ENCODE results near the gene LZTS2.

Gene LZTS2, protein sequence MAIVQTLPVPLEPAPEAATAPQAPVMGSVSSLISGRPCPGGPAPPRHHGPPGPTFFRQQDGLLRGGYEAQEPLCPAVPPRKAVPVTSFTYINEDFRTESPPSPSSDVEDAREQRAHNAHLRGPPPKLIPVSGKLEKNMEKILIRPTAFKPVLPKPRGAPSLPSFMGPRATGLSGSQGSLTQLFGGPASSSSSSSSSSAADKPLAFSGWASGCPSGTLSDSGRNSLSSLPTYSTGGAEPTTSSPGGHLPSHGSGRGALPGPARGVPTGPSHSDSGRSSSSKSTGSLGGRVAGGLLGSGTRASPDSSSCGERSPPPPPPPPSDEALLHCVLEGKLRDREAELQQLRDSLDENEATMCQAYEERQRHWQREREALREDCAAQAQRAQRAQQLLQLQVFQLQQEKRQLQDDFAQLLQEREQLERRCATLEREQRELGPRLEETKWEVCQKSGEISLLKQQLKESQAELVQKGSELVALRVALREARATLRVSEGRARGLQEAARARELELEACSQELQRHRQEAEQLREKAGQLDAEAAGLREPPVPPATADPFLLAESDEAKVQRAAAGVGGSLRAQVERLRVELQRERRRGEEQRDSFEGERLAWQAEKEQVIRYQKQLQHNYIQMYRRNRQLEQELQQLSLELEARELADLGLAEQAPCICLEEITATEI

DNA sequence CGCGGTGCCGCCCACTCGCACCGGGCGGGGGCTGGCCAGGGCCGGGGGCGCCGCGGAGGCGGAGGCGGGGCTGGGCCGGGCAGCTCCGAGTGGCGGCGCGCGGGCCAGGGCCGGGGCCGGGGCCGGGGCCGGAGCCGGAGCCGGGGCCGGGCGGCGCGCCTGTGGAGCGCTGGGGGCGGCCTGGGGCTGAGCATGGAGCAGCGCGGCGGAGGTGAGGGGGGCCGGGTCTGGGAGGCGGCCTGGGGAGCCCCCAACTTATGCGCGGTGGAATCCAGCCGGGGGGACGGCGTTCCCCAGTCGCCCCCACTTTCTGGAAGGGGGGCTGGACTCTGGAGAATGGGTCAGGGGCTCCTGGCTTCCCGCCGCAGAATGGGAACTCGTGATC, at the start of gene LZTS2:
Gene LZTS2, plus strand, starts transcription at position 67 of the 385 bp plus-strand sequence. CDS start 2,731 bp downstream, outside the sequence.
- TF ChIP-seq, protein P1, sequence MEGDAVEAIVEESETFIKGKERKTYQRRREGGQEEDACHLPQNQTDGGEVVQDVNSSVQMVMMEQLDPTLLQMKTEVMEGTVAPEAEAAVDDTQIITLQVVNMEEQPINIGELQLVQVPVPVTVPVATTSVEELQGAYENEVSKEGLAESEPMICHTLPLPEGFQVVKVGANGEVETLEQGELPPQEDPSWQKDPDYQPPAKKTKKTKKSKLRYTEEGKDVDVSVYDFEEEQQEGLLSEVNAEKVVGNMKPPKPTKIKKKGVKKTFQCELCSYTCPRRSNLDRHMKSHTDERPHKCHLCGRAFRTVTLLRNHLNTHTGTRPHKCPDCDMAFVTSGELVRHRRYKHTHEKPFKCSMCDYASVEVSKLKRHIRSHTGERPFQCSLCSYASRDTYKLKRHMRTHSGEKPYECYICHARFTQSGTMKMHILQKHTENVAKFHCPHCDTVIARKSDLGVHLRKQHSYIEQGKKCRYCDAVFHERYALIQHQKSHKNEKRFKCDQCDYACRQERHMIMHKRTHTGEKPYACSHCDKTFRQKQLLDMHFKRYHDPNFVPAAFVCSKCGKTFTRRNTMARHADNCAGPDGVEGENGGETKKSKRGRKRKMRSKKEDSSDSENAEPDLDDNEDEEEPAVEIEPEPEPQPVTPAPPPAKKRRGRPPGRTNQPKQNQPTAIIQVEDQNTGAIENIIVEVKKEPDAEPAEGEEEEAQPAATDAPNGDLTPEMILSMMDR (conservative IDR thresholded peaks at IDR 0.05; ENCODE audit: low read length) = no peak
- peak within 1 kb of the TSS; percentile 88 for H3K4me3 ChIP-seq (ENCODE audit: low read length)
- no peak for DNase-seq (ENCODE audit: low read depth)

DNA sequence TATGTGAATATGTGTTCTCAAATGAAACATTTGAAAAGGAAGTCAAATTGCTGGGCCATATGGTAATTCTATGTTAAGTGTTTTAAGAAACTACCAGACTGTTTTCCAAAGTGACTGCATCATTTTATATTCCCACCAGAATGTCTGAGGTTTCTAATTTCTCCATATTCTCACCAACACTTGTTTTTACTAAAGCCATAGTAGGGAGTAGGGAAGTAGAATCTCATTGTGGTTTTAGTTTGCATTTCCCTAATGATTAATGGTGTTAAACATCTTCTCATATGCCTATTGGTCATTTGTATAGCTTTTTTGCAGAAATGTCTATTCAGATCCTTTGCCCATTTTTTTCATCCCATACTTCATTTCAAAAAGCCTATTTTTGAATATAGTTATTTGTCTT, 39.4 kb upstream of the LZTS2 start:
- DNase-seq (ENCODE audit: low read depth) = no peak
- no peak overlapping the region for H3K4me3 ChIP-seq (ENCODE audit: low read length)
- TF ChIP-seq, protein P1 (conservative IDR thresholded peaks at IDR 0.05; ENCODE audit: low read length) = no peak

DNA sequence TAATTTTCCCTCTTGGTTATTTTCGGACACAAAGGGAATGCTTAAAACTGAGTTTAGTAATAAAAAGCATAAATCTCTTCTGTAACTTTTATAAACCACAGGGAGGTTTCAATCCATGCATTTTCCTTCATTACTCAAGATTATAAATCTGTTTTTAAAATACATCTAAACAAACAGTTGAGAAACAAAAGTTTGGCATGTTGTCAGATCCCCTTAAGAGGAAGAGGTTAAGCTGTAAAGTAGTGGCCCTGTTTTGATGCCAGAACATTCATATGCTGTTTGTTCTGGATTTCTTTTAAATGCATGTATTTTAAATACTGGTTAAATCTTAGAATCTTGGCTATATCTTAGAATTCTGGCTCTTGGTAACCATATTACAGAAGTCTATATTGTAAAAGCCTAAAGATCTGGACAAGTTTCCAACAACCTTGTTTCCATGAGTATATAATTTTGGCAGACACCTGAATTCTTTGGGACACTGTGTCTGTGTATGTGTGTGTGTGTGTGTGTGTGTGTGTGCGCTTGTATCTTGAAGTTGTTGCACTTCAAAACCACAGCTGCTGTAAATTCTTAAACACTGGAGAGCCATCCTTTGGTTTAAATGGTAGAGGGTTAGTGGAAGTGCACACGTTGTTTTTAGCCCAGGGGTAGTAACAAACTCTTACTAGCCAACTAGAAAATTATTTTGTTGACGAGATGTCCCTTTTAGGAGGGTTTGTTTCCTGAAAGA, 37.1 kb upstream of the LZTS2 start:
- TF ChIP-seq, protein P1 (conservative IDR thresholded peaks at IDR 0.05; ENCODE audit: low read length) = no peak
- H3K4me3 ChIP-seq (ENCODE audit: low read length) = no peak overlapping the region
- DNase-seq (ENCODE audit: low read depth) = no peak

DNA sequence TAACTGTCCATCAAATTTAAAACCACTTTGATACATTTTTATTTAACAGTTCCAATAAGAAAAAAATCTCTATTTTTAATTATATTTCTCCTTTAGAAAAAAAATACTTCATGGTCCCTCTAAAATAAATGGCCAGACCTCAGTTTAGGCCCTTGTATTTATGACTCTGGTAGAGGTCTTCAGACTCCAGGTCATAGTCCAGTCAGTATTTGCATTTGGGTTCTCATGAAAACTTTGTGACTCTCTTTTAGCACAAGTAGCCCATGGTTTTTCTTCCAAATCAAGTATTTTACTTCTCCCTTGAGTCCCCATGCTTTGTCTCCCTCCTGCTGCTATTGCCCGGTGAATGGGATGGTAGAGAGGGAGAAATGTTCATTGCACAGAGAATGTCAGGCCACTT, 35.8 kb upstream of the LZTS2 start:
- no peak for DNase-seq (ENCODE audit: low read depth)
- no peak overlapping the region for H3K4me3 ChIP-seq (ENCODE audit: low read length)
- TF ChIP-seq, protein P1 (conservative IDR thresholded peaks at IDR 0.05; ENCODE audit: low read length) = no peak

DNA sequence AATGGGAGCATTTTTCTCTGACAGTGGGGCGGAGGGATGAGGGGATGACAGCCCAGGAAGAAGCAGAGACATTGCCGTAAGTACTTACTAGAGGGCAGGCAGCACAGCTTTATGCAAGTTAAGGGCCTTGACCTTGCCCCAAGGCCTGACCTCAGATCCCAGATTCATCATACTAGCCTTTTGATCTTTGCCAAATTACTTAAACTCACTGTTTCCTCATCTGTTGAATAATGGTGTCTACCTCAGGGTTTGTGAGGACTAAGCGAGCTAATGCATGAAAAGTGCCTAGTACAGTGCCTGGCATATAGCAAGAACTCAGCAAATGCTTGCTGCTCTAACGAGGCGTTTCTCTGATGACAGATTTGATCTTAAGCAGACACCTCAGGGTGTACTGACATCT, 33.8 kb upstream of the LZTS2 start:
- TF ChIP-seq, protein P1 (conservative IDR thresholded peaks at IDR 0.05; ENCODE audit: low read length) = no peak
- DNase-seq (ENCODE audit: low read depth) = no peak
- H3K4me3 ChIP-seq (ENCODE audit: low read length) = no peak overlapping the region

DNA sequence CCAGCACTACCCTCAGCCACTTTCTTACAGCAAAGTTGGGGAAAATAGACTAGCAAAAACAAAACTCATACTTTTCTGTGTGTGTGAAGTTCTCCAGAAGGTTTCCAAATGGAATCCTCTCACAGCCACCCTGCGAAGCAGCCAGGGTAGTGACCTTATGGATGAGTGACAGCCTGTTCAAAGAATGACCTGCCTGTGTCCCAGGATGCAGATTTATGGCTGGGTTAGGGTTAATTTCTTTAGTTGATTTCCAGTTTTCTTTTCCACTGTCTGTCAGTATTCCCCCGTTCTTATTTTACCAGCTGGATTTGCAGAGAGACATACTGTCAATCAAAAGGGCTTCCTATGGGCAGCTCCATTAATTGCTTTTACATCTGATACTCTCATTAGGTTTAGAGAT, 32.7 kb upstream of the LZTS2 start:
- H3K4me3 ChIP-seq (ENCODE audit: low read length) = no peak overlapping the region
- TF ChIP-seq, protein P1 (conservative IDR thresholded peaks at IDR 0.05; ENCODE audit: low read length) = no peak

More for the DNA sequence above, 32.7 kb upstream of the LZTS2 start:
- no peak for DNase-seq (ENCODE audit: low read depth)

Measured in AG10803 (cell line).